GM21526 (cell line): ENCODE results near the gene FAM83F.
"Not testable (repeated sequence)": the region's sequence is repeated elsewhere in the genome, so short reads cannot be mapped to it uniquely, and the experiment has no call there.

Experiments
- ATAC-seq: cut with Tn5 transposase; IDR thresholded peaks from one replicate; pipeline ENCODE4 v1.9.1; 2021; ENCODE audit warnings: moderate library complexity; ENCODE audit not compliant: unreplicated experiment, low FRiP score

Gene FAM83F

GRCh38 chr22:40009951-40010671, 15.4 kb downstream of the FAM83F start:
- ATAC-seq = no peak

GRCh38 chr22:40010746-40011145, 16.0 kb downstream of the FAM83F start:
- ATAC-seq = no peak

DNA sequence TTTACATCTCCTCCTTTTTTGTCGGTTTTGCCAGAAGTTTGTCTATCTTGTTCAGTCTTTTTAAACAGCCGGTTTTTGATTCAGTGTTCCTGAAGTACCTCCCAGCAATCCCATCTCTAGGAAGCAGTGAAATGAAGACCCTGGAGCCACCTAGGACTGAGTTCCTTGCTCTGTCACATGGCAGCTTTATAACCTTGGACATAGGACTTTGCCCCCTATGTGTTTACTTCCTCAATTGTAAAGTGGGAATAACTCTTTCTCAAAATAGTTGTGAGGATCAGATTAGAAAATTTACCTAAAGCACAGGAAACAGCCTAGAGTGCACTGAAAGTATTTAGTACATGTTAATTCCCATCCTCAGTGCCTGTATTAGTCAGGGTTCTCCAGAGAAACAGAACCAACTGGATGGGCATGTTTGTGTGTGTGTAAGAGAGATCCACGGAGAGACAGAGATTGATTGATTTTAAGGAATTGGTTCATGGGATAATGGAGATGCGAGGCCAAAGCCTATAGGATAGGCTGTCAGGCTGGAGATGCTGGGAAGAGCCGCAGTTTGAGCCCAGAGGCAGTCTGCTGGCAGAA, 20.0 kb downstream of the FAM83F start:
- ATAC-seq = no peak

GRCh38 chr22:40015358-40015976, 20.7 kb downstream of the FAM83F start:
- ATAC-seq = no peak

GRCh38 chr22:40018051-40018450, 23.3 kb downstream of the FAM83F start:
- ATAC-seq = no peak

DNA sequence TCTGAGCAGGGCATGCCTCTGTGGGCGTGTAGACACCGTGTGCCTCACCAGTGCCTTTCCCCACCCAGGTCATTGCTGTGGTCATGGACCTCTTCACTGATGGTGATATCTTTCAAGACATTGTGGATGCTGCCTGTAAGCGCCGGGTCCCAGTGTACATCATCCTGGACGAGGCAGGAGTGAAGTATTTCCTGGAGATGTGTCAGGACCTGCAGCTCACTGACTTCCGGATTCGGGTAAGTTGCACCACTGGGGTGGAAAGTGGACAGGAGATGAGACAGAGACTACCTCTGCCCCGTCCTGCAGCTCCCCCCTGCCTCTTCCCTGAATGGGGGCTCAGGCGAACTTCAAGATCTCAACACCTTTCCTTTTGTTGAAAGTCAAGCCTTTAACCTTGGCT, 24.3 kb downstream of the FAM83F start:
- ATAC-seq = no peak

GRCh38 chr22:40020956-40021355, 26.2 kb downstream of the FAM83F start:
- ATAC-seq = no peak

DNA sequence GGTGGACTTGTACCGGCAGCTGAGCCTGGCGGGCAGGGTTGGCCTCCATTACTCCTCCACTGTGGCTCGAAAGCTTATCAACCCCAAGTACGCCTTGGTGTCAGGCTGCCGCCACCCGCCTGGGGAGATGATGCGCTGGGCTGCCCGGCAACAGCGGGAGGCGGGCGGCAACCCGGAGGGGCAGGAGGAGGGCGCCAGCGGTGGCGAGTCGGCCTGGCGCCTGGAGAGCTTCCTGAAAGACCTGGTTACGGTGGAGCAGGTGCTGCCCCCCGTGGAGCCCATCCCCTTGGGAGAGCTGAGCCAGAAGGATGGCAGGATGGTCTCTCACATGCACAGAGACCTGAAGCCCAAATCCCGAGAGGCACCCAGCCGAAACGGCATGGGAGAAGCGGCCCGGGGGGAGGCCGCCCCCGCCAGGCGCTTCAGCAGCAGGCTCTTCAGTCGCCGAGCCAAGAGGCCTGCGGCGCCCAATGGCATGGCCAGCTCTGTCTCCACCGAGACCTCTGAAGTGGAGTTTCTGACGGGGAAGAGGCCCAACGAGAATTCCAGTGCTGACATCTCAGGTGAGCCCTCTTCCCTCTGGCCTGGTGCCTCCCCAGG, 26.7 kb downstream of the FAM83F start:
- no peak for ATAC-seq

DNA sequence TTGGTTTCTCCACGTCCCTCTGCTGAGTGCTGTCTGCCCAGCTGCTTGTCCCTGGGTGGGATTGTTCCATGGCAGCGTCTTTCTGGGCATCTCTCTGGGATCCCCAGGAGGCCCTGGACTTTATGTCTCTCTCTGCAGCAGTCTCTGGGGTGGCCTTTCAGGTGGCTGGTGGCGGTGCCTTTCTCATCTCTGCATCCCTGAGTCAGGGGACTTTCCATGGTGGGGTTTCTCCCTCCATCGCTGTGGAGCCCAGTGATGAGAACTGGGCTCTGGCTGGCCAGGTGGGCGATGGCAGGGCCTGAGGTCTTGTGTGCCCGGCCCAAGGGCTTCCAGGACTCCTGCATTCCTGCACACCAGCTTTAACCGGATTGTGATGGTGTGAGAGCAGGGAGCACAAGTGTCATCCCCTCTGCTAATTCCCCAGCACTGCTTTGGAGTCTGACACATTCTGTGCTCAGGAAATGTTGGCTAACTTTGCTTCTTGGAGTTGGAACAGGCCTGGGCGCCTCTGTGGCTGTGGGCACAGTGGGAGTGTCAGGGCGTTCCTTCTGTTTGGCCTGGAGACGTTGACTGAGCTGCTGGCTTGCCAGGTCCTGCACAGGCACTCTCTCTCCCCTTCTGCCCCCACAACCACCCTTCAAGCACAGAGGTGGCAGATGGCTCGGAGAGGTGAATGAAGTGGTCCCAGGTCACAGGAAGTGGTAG, 27.9 kb downstream of the FAM83F start:
- ATAC-seq = no peak

- ATAC-seq = no peak
Measured at GRCh38 chr22:40023341-40023841, 28.6 kb downstream of the FAM83F start.

DNA sequence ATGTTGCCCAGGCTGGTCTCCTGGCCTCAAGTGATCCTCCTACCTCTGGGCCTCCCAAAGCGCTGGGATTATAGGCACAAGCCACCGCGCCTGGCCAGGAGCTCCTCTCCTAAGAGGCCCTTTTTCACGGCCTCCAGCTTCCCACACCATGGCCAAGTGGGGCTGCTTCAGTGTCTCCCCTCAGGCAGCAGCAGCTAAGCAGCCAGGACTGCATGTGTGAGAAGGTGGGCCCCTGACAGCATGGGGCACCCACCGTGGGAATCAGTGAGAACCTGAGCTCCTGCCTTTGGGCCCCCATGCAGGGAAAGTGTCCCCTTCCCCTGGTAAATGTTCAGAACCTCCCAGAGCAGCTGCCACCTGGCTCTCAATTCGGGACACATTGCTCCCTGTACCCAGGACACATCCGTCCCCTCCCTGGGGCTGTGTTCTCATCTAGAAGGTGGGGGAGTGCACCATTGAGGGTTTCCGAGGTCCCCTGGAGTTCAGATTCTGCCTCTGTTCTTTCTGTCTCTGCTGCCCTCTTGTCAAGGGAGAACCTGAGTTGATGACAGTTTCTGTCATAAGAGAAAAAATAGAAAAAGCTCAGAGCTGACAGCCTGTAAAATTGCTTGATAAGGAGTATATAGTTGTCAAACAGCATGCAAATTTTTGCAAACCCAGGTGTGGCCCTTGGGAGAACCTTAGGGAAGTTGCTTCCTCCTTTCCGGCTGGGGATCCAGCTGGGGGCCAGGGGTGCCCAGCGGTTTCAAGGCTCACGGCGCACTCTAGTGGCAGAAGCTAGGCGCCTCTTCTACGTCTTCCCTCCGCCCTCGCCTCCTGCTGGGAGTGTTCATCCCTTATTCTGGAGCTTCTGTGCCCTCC, 29.7 kb downstream of the FAM83F start:
- ATAC-seq = no peak

DNA sequence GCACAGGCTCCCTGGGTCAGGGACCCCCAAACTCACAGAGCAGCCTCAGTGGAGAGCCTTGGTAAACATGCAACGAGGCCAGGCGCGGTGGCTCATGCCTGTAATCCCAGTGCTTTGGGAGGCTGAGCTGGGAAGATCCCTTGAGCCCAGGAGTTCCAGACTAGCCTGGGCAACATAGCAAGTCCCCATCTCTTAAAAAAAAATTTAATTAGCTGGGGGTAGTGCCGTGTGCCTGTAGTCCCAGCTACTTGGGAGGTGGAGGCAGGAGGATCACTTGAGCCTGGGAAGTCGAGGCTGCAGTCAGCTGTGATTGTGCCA, 30.3 kb downstream of the FAM83F start:
- ATAC-seq = not testable (repeated sequence)

GRCh38 chr22:40025856-40026255, 31.1 kb downstream of the FAM83F start:
- no peak for ATAC-seq

DNA sequence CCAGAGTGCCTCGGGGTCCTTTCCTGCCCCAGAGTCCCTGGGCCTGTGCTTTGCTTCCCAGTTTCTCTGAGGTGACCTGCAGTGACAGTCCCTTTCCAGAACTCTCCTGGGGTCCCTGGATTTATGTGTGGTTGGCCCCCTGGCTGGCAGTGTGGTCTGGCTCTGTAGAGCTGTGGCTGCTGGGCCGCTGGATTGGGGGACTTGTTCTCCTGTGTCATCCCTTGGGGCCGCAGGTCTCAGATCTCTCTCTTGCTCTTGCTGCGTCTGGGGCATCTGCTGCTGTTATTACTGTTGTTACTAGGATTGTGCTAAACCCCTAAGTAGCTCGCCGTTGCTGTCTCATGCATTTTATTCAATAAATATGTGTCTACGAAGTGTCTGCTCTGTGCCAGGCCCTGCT, 31.9 kb downstream of the FAM83F start:
- ATAC-seq = no peak

DNA sequence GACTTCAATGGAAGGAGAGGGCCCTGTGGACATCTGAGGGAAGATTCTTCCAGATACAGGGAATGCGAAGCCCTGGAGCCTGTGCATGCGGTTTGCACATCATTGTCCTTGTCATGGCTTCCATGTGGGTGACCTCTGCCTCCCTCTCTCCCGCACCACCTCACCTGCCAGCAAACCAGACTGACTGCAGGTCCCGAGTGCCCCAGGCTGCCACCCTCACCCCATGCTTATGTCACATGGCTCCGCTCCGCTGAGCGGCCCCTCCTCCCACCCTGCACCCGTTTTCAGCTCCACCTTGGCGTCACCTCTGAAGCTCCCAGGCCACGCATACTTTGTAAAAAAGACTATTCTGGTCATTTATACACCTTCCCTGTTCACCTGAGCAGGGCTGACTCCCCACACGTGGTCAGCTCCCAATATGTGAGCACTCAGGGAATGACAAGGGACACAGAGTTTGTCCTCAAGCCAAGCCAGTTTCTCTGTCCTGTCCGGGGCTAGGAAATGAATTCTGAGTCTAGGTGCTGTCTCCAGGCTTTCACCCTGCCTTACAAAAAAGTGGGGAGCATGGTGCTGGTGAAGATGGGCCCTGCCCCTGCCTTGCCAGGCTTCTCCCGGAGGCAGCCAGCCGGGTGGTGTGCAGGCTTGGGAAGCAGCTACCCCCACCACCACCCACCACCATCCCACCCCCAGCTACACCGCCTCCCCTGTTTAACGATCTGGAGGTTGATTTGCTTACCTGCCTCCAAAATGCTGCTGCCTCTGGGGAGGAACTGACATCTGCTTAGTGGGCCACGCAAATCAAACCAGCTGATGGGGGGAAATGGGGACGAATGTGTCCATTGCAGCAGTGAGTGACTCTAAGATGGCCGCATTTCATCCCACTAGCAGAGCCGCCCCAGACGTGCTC, 32.7 kb downstream of the FAM83F start:
- no peak for ATAC-seq

- ATAC-seq = no peak
Measured at GRCh38 chr22:40028098-40028425, 33.3 kb downstream of the FAM83F start.

DNA sequence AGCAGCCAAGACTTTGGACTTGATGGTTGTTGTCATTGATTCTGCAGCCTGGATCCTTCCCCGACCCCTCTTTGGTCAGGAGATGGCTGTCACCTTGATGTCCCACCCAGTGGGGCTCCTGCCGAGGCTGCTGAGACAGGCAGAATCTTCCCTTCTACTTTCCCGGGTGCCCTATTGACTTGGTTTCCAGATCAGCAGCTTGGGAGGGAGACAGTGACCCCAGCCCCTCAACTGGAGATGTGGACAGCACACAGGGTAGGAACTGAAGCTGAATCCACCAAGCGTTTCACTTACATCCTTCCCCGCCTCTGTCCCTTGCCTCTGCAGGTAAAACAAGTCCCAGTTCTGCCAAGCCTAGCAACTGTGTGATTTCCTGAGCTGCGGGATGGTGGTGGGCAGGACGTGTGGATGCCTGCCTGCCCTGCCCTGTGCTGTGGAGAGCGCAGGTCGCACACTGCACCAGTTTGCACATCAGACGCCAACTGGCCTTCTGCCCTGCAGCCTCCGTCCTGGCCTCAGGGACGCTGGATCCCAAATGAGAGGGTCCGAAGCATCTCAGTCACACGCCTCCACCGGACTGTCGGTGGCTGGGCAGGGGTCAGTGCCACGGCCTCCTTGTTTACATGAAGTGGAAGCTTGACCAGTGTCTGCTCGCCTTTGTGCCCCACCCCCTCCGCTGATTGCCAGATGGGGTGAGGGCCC, 34.6 kb downstream of the FAM83F start:
- no peak for ATAC-seq

GRCh38 chr22:40030026-40030757, 35.4 kb downstream of the FAM83F start:
- ATAC-seq = no peak
